K562 (cell line): ENCODE data around the gene LPCAT1. TPM values are rescaled to one million over a fixed set of nuclear protein-coding genes. Genes with fewer than 3 reads are reported as not detected.

Experiments
- ATAC-seq: fragments of 200-7000 bp; cut with Tn5 transposase; 3 replicates; pipeline ENCODE4 v1.9.1; 2020; ENCODE audit warnings: moderate library complexity
- BruUV-seq: library from RNA; stranded (reverse); fragments of 400-500 nt; replicated peaks from 2 replicates; lab custom pipeline; 2021; lab: Mats Ljungman, UMichigan
- CTCF ChIA-PET: fragments of 300-600 bp; formaldehyde crosslinking; extraction: SDS; loops from one replicate; lab custom pipeline; 2021; ENCODE audit warnings: low intra/inter-chr PET ratio; lab: Yijun Ruan, JAX
- POLR2A ChIA-PET: fragments of 300-600, 350-650 bp; sonication (Branson Sonifier 250); formaldehyde crosslinking; extraction: SDS; loops from one replicate; lab custom pipeline; 2021; ENCODE audit warnings: antibody characterized with exemption, inconsistent platforms; lab: Yijun Ruan, JAX
- DNase-seq, 4 experiments: peaks; one replicate each; pipeline versions ENCODE4 v3.0.0 to v3.0.0-alpha.2; 2011 to 2018; ENCODE audit warnings: low spot score in 3 of 4, mixed read lengths in 3 of 4; ENCODE audit errors: extremely low read depth in 1 of 4
- FAIRE-seq: peaks from 2 replicates; lab custom pipeline; 2011; peaks lifted over from hg19 to GRCh38; lab: Jason Lieb, UNC
- H2AFZ ChIP-seq: 2 replicates; pipeline ENCODE4 v1.6.0; 2011; ENCODE audit warnings: low read depth, low read length, control low read depth, inconsistent platforms
- H3K27ac ChIP-seq: fragments of 200-600 bp; 3 replicates; pipeline ENCODE4 v1.8.0; 2011; ENCODE audit warnings: low read depth, mild to moderate bottlenecking, control low read depth, inconsistent platforms, low read length, moderate library complexity, mixed read lengths; ENCODE audit errors: extremely low read depth
- H3K27me3 ChIP-seq, 2 experiments: fragments of 300-600 bp in 1 of 2; 2 replicates in 1 of 2; 3 replicates in 1 of 2; pipeline versions ENCODE4 v1.6.0 to v1.8.0; 2011; ENCODE audit warnings: inconsistent platforms in 2 of 2, low read length in 2 of 2, mild to moderate bottlenecking in 1 of 2, mixed read lengths in 1 of 2, moderate library complexity in 1 of 2; ENCODE audit not compliant: control insufficient read depth in 2 of 2, insufficient read depth in 2 of 2
- H3K36me3 ChIP-seq: fragments of 300-600 bp; 3 replicates; pipeline ENCODE4 v1.8.0; 2011; ENCODE audit warnings: mild to moderate bottlenecking, low read length, inconsistent platforms; ENCODE audit not compliant: control insufficient read depth, insufficient read depth
- H3K4me1 ChIP-seq, 2 experiments: fragments of 200-600 bp in 1 of 2; replicated peaks in 1 of 2; 2 replicates in 1 of 2; 3 replicates in 1 of 2; pipeline versions ENCODE4 v1.5.1 to v1.8.0; 2011; ENCODE audit warnings: inconsistent platforms in 2 of 2, low read length in 2 of 2, mild to moderate bottlenecking in 1 of 2, mixed read lengths in 1 of 2, moderate library complexity in 1 of 2; ENCODE audit not compliant: control insufficient read depth in 2 of 2, insufficient read depth in 2 of 2
- H3K4me2 ChIP-seq: 2 replicates; pipeline ENCODE4 v1.6.1; 2011; ENCODE audit warnings: low read length, control low read depth, inconsistent platforms, mixed read lengths; ENCODE audit not compliant: insufficient read depth
- H3K4me3 ChIP-seq: fragments of 200-600 bp; sonication (generic), shearing (Covaris generic); 2 replicates; pipeline ENCODE4 v1.5.1; 2016; ENCODE audit warnings: control low read depth, inconsistent platforms
- H3K79me2 ChIP-seq: fragments of 200-600 bp; 3 replicates; pipeline ENCODE4 v1.8.0; 2011; ENCODE audit warnings: low read length, inconsistent platforms; ENCODE audit not compliant: control insufficient read depth, insufficient read depth
- H3K9ac ChIP-seq, 2 experiments: 2 replicates each; pipeline versions ENCODE4 v1.6.0 to v1.6.1; 2011; ENCODE audit warnings: low read depth in 2 of 2, low read length in 2 of 2, control low read depth in 1 of 2, inconsistent platforms in 1 of 2, mild to moderate bottlenecking in 1 of 2, mixed read lengths in 1 of 2; ENCODE audit not compliant: insufficient read depth in 1 of 2
- H3K9me1 ChIP-seq: one replicate; pipeline ENCODE4 v1.6.0; 2011; ENCODE audit warnings: inconsistent platforms, mild to moderate bottlenecking, low read length, moderate library complexity; ENCODE audit not compliant: control insufficient read depth, insufficient read depth
- H3K9me3 ChIP-seq: replicated peaks from 2 replicates; pipeline ENCODE4 v1.5.1; 2011; ENCODE audit warnings: low read depth, low read length, inconsistent platforms; ENCODE audit not compliant: control insufficient read depth, insufficient read depth
- H4K20me1 ChIP-seq: replicated peaks from 2 replicates; pipeline ENCODE4 v1.6.1; 2011; ENCODE audit warnings: low read length, inconsistent platforms, mixed read lengths; ENCODE audit not compliant: control insufficient read depth, insufficient read depth
- BHLHE40 ChIP-seq: IDR thresholded peaks from 2 replicates; pipeline ENCODE4 v1.6.1; 2011; ENCODE audit warnings: low read length, improper control_type of control experiment
- EGR1 ChIP-seq: fragments of 450-650 bp; conservative IDR thresholded peaks from 2 replicates; pipeline ENCODE4 v1.6.1; 2017; ENCODE audit warnings: mild to moderate bottlenecking
- ETV5 ChIP-seq: sonication (generic); formaldehyde crosslinking; IDR thresholded peaks from 2 replicates; pipeline ENCODE4 v1.4.0; 2020; ENCODE audit warnings: low read depth, mild to moderate bottlenecking, missing genetic modification reagents
- FOSL1 ChIP-seq: fragments of 200-800 bp; sonication (Bioruptor generic); conservative IDR thresholded peaks from 2 replicates; pipeline ENCODE4 v1.6.1; 2016; ENCODE audit warnings: missing genetic modification characterization, missing compliant biosample characterization
- FUS ChIP-seq: fragments of 200-400 bp; formaldehyde crosslinking; optimal IDR thresholded peaks from 2 replicates; pipeline ENCODE3; 2017; ENCODE audit warnings: low read depth, low read length
- HDAC8 ChIP-seq: fragments of 450-650 bp; IDR thresholded peaks from 2 replicates; pipeline ENCODE4 v1.6.1; 2016; ENCODE audit warnings: mild to moderate bottlenecking, missing genetic modification characterization, moderate library complexity, missing compliant biosample characterization
- HOXB6 ChIP-seq: fragments of 250-450 bp; sonication (Bioruptor Pico); IDR thresholded peaks from 2 replicates; pipeline ENCODE4 v1.5.1; 2022; ENCODE audit warnings: mild to moderate bottlenecking, borderline replicate concordance
- MTA2 ChIP-seq: fragments of 450-650 bp; IDR thresholded peaks from 2 replicates; pipeline ENCODE4 v1.6.1; 2016; ENCODE audit warnings: low read depth
- PHF8 ChIP-seq: fragments of 200-600 bp; sonication (generic); IDR thresholded peaks from 2 replicates; pipeline ENCODE4 v1.6.1; 2012; ENCODE audit warnings: mixed run types, mild to moderate bottlenecking, inconsistent platforms, low read length, moderate library complexity, borderline replicate concordance
- PTBP1 ChIP-seq: fragments of 200-400 bp; formaldehyde crosslinking; IDR thresholded peaks from 2 replicates; pipeline ENCODE4 v1.6.1; 2017; ENCODE audit warnings: low read depth, low read length
- SRSF1 ChIP-seq: fragments of 200-400 bp; formaldehyde crosslinking; IDR thresholded peaks from 2 replicates; pipeline ENCODE4 v1.6.1; 2017; ENCODE audit warnings: mild to moderate bottlenecking, low read depth, low read length, moderate library complexity
- TFE3 ChIP-seq: fragments of 450-650 bp; formaldehyde crosslinking; IDR thresholded peaks from 2 replicates; pipeline ENCODE4 v1.4.0; 2020; ENCODE audit warnings: mild to moderate bottlenecking, mixed read lengths
- ZBTB1 ChIP-seq: sonication (generic); formaldehyde crosslinking; IDR thresholded peaks from 2 replicates; pipeline ENCODE4 v1.8.1; 2023; ENCODE audit warnings: missing genetic modification reagents, low read depth, mild to moderate bottlenecking, borderline replicate concordance
- ZBTB26 ChIP-seq: fragments of 450-650 bp; formaldehyde crosslinking; IDR thresholded peaks from 2 replicates; pipeline ENCODE4 v1.4.0; 2022; ENCODE audit warnings: missing genetic modification characterization
- ZFP30 ChIP-seq: fragments of 250-450 bp; sonication (Bioruptor Pico); IDR thresholded peaks from 2 replicates; pipeline ENCODE4 v1.8.0; 2022; ENCODE audit warnings: moderate library complexity, mild to moderate bottlenecking, inconsistent platforms, borderline replicate concordance
- ZKSCAN3 ChIP-seq: fragments of 250-450 bp; sonication (Bioruptor Pico); IDR thresholded peaks from 2 replicates; pipeline ENCODE4 v1.4.0; 2020
- ZNF384 ChIP-seq: IDR thresholded peaks from 2 replicates; pipeline ENCODE4 v1.6.1; 2012; ENCODE audit warnings: low read depth, low read length, improper control_type of control experiment
- ZNF408 ChIP-seq: fragments of 250-450 bp; sonication (Bioruptor Pico); IDR thresholded peaks from 2 replicates; pipeline ENCODE4 v1.4.0; 2020; ENCODE audit warnings: low read depth, mild to moderate bottlenecking, moderate library complexity
- ZNF75A ChIP-seq: fragments of 450-650 bp; formaldehyde crosslinking; IDR thresholded peaks from 2 replicates; pipeline ENCODE4 v1.4.0; 2020; ENCODE audit warnings: mild to moderate bottlenecking
- WGBS: fragments of 100-300 bp; shearing (Covaris generic); methylation state at CpG from one replicate; pipeline ENCODE4 v1.1.6; 2016; ENCODE audit warnings: low coverage, mixed read lengths; ENCODE audit not compliant: insufficient coverage; ENCODE audit errors: missing lambda C conversion rate; 5-methylcytosine and 5-hydroxymethylcytosine counted together
- in situ Hi-C: fragments of 300-500 bp; cut with MboI; formaldehyde crosslinking; loops from 4 replicates; pipeline ENCODE4 v1.15.0; 2018; ENCODE audit warnings: inconsistent platforms, mixed read lengths
- intact Hi-C: fragments of 100-400 bp; cut with micrococcal nuclease; formaldehyde crosslinking; loops from 2 replicates; pipeline ENCODE4 v1.14.2; 2022
- polyA plus RNA-seq, 8 experiments: library from polyadenylated mRNA; depleted of rRNA in 4 of 8; stranded (reverse) in 5 of 8; unstranded in 3 of 8; fragments of >200 nt; fragmentation: Nextera tagmentation in 2 of 8; fragmentation: Illumina TruSeq in 1 of 8; extraction: Ambion mirVana in 2 of 8; extraction: Trizol in 1 of 8; gene quantifications; 2 replicates each; pipeline versions ENCODE4 v1.2.1 to v1.2.3, GENCODE V29; 2011 to 2014; ENCODE audit warnings: inconsistent platforms in 1 of 8, missing spikeins in 1 of 8
- total RNA-seq, 7 experiments: library from RNA; depleted of rRNA in 6 of 7; stranded (reverse); fragments of >200 nt in 6 of 7; fragmentation: Illumina TruSeq in 2 of 7; extraction: Trizol in 2 of 7; gene quantifications; 2 replicates each; pipeline versions ENCODE4 v1.2.1 to v1.2.3, GENCODE V29; 2011 to 2021; ENCODE audit warnings: low replicate concordance in 1 of 7

Gene LPCAT1
- total and polyA plus RNA-seq, 9 of the 15 experiments (the other 6 are each of a cell fraction or from before 2014, with no cell fraction given) = 0.14 to 18.4 (median 13.9) TPM

GRCh38 chr5:1537603-1538154 is 13.9 kb upstream of the LPCAT1 start:
- intact Hi-C loops = no loop called here
- FAIRE-seq = no peak
- BruUV-seq = no TSS peak
- in situ Hi-C loops = no loop called here
- no peaks in the 10 kb centered on the region for H4K20me1 ChIP-seq
- ChIA-PET POLR2A (interaction anchor here (0.7 kb wide), 1 partner anchor 9 kb away, joined by 3 read pairs; no protein-coding TSS in a partner anchor), CTCF (no interaction called here)
- no peaks in the 10 kb centered on the region for H3K36me3 ChIP-seq
- H2AFZ ChIP-seq = no peak overlapping the region
- H3K27me3 ChIP-seq = peaks cover 26 to 29% of the 10 kb centered on the region in 2 experiments
- peaks cover 4% of the 10 kb centered on the region for H3K9me3 ChIP-seq
- H3K4me2 ChIP-seq = no peak overlapping the region
- H3K27ac ChIP-seq = no peak overlapping the region
- no peak overlapping the region for H3K9ac ChIP-seq
- DNase-seq = no peak
- no peak overlapping the region for H3K4me3 ChIP-seq
- no peaks in the 10 kb centered on the region for H3K9me1 ChIP-seq
- no peaks in the 10 kb centered on the region for H3K79me2 ChIP-seq
- no peaks in the 10 kb centered on the region; a peak in 1 of 5 replicates for H3K4me1 ChIP-seq
- TF ChIP-seq EGR1 (no peak), BHLHE40 (no peak), ZNF75A (no peak), ZFP30 (CRISPR knock-in tag) (no peak), ZNF408 (CRISPR knock-in tag) (no peak), PHF8 (no peak), TFE3 (CRISPR knock-in tag) (no peak), ZKSCAN3 (CRISPR knock-in tag) (no peak), FUS (no peak), SRSF1 (no peak), HDAC8 (no peak), ZNF384 (no peak), ZBTB1 (no peak), HOXB6 (CRISPR knock-in tag) (no peak), ETV5 (CRISPR knock-in tag) (no peak), MTA2 (no peak), ZBTB26 (no peak), PTBP1 (no peak), FOSL1 (tag) (no peak)
- ATAC-seq = no peak
- 14% methylated on average over 20 of the region's 20 CpGs for WGBS
